CD4-positive, alpha-beta T cell (primary cell): ENCODE measurements around the gene USH1G. TPM values are rescaled to one million over a fixed set of nuclear protein-coding genes. Genes with fewer than 3 reads are reported as not detected.

Experiments
- ATAC-seq: fragments of 200-7000 bp; cut with Tn5 transposase; one replicate; pipeline ENCODE4 v1.10.0; 2022; ENCODE audit warnings: mild to moderate bottlenecking; ENCODE audit not compliant: poor library complexity
- CTCF ChIA-PET: fragments of 350-600 bp; sonication (Branson Sonifier 250); formaldehyde crosslinking; loops from one replicate; lab custom pipeline; 2021; ENCODE audit warnings: antibody characterized with exemption, inconsistent platforms; lab: Charles Lee
- POLR2A ChIA-PET: fragments of 350-600 bp; sonication (Branson Sonifier 250); formaldehyde crosslinking; loops from one replicate; lab custom pipeline; 2021; ENCODE audit warnings: antibody characterized with exemption, inconsistent platforms; lab: Charles Lee
- DNase-seq, 14 experiments: peaks; one replicate each; pipeline ENCODE4 v3.0.0-alpha.2; 2013 to 2020; ENCODE audit warnings: mixed read lengths in 2 of 14
- H3K27ac ChIP-seq, 2 donors: one replicate each; pipeline versions ENCODE4 v1.5.1 to v1.7.0; 2013; ENCODE audit warnings: low read length in 2 of 2, low read depth in 1 of 2, mild to moderate bottlenecking in 1 of 2
- H3K27me3 ChIP-seq, 2 experiments: 1 replicate in 1 of 2; 2 replicates in 1 of 2; pipeline versions ENCODE4 v1.6.1 to v1.7.0; 2013; ENCODE audit warnings: low read length in 2 of 2, control low read depth in 1 of 2, mild to moderate bottlenecking in 1 of 2, moderate library complexity in 1 of 2; ENCODE audit not compliant: insufficient read depth in 2 of 2, control insufficient read depth in 1 of 2
- H3K36me3 ChIP-seq: one replicate; pipeline ENCODE4 v1.6.1; 2013; ENCODE audit warnings: low read length, control low read depth; ENCODE audit not compliant: insufficient read depth
- H3K4me1 ChIP-seq: one replicate; pipeline ENCODE4 v1.6.1; 2013; ENCODE audit warnings: low read length, control low read depth; ENCODE audit not compliant: insufficient read depth
- H3K4me3 ChIP-seq: one replicate; pipeline ENCODE4 v1.5.1; 2013; ENCODE audit warnings: mild to moderate bottlenecking, low read length, moderate library complexity
- H3K9me3 ChIP-seq, 2 experiments: 1 replicate in 1 of 2; 2 replicates in 1 of 2; pipeline versions ENCODE4 v1.6.1 to v1.7.0; 2013; ENCODE audit warnings: low read length in 2 of 2, mild to moderate bottlenecking in 2 of 2, control low read depth in 1 of 2, moderate library complexity in 1 of 2; ENCODE audit not compliant: control insufficient read depth in 1 of 2, insufficient read depth in 1 of 2
- H3K27ac Mint-ChIP-seq: one replicate; pipeline ENCODE4 v1.8.0; 2020; ENCODE audit warnings: mixed read lengths
- H3K27me3 Mint-ChIP-seq: one replicate; pipeline ENCODE4 v1.8.0; 2021; ENCODE audit warnings: mixed read lengths
- H3K36me3 Mint-ChIP-seq: one replicate; pipeline ENCODE4 v1.8.0; 2021; ENCODE audit warnings: low read depth, mixed read lengths
- H3K4me1 Mint-ChIP-seq: one replicate; pipeline ENCODE4 v1.8.0; 2021; ENCODE audit warnings: low read depth, mixed read lengths
- H3K4me3 Mint-ChIP-seq: one replicate; pipeline ENCODE4 v1.8.0; 2020; ENCODE audit warnings: mild to moderate bottlenecking, mixed read lengths
- H3K9me3 Mint-ChIP-seq: one replicate; pipeline ENCODE4 v1.8.0; 2020; ENCODE audit warnings: mixed read lengths
- CTCF ChIP-seq: fragments of 200-600 bp; IDR thresholded peaks from one replicate; pipeline ENCODE4 v1.8.0; 2022; ENCODE audit warnings: antibody characterized with exemption, mild to moderate bottlenecking
- intact Hi-C, 2 experiments: fragments of 100-400 bp; cut with DNase I in 1 of 2; cut with micrococcal nuclease in 1 of 2; formaldehyde crosslinking; loops; one replicate each; pipeline versions ENCODE4 v1.15.1 to v1.9.0; 2023 to 2025; cut with DNase I, micrococcal nuclease
- total RNA-seq, 174 experiments: library from RNA in 2 of 174; stranded (reverse) in 2 of 174; gene quantifications; one replicate each; pipeline ENCODE4 v1.2.3 and lab custom pipeline; 2021 to 2026

Gene USH1G
- total RNA-seq, 2 experiments from 2014 or later = not detected

GRCh38 chr17:74949455-74950115, 26.5 kb upstream of the USH1G start:
- no peaks in the 10 kb centered on the region for H3K9me3 Mint-ChIP-seq
- POLR2A ChIA-PET = no interaction called here
- no peak overlapping the region for H3K4me3 ChIP-seq
- H3K27ac ChIP-seq = no peak overlapping the region
- no peak for TF ChIP-seq CTCF
- H3K36me3 Mint-ChIP-seq = no peaks in the 10 kb centered on the region
- H3K4me1 ChIP-seq = no peaks in the 10 kb centered on the region
- CTCF ChIA-PET = no interaction called here
- no peaks in the 10 kb centered on the region for H3K36me3 ChIP-seq
- H3K27me3 Mint-ChIP-seq = peaks cover 10% of the 10 kb centered on the region
- no peaks in the 10 kb centered on the region for H3K27me3 ChIP-seq
- peaks cover 0 to 3% of the 10 kb centered on the region in 2 experiments for H3K9me3 ChIP-seq
- no peaks in the 10 kb centered on the region for H3K4me1 Mint-ChIP-seq
- no peak overlapping the region for H3K4me3 Mint-ChIP-seq
- no peak overlapping the region for H3K27ac Mint-ChIP-seq
- no peak for DNase-seq
- intact Hi-C loops = loop anchor here in 1 of 2 experiments (10.0 kb wide), 1 partner anchor 155 kb away; no protein-coding TSS in a partner anchor
- no peak for ATAC-seq

GRCh38 chr17:74947041-74947754, 24.1 kb upstream of the USH1G start:
- Mint-ChIP-seq H3K27ac (no peak overlapping the region), H3K4me1 (no peaks in the 10 kb centered on the region), H3K36me3 (no peaks in the 10 kb centered on the region), H3K4me3 (no peak overlapping the region), H3K9me3 (no peaks in the 10 kb centered on the region), H3K27me3 (peaks cover 19% of the 10 kb centered on the region)
- no peaks in the 10 kb centered on the region for H3K36me3 ChIP-seq
- intact Hi-C loops = no loop called here
- POLR2A ChIA-PET = no interaction called here
- DNase-seq (no peak), ATAC-seq (no peak)
- peaks cover 0 to 2% of the 10 kb centered on the region in 2 experiments for H3K27me3 ChIP-seq
- CTCF ChIA-PET = no interaction called here
- TF ChIP-seq CTCF = no peak
- no peak overlapping the region for H3K4me3 ChIP-seq
- no peak overlapping the region for H3K27ac ChIP-seq
- H3K4me1 ChIP-seq = no peaks in the 10 kb centered on the region
- peaks cover 0 to 3% of the 10 kb centered on the region in 2 experiments for H3K9me3 ChIP-seq

GRCh38 chr17:74946641-74947040, 23.6 kb upstream of the USH1G start:
- no peaks in the 10 kb centered on the region for H3K4me1 Mint-ChIP-seq
- ChIA-PET POLR2A (no interaction called here), CTCF (no interaction called here)
- TF ChIP-seq CTCF = no peak
- H3K27me3 Mint-ChIP-seq = peaks cover 25% of the 10 kb centered on the region
- no peak overlapping the region for H3K27ac Mint-ChIP-seq
- no peaks in the 10 kb centered on the region for H3K9me3 Mint-ChIP-seq
- no peak overlapping the region for H3K27ac ChIP-seq
- no peaks in the 10 kb centered on the region for H3K4me1 ChIP-seq
- ATAC-seq = no peak
- H3K36me3 ChIP-seq = no peaks in the 10 kb centered on the region
- DNase-seq = no peak
- H3K27me3 ChIP-seq = peaks cover 0 to 2% of the 10 kb centered on the region in 2 experiments
- no peak overlapping the region for H3K4me3 Mint-ChIP-seq
- intact Hi-C loops = no loop called here
- peaks cover 0 to 3% of the 10 kb centered on the region in 2 experiments for H3K9me3 ChIP-seq
- H3K36me3 Mint-ChIP-seq = no peaks in the 10 kb centered on the region
- H3K4me3 ChIP-seq = no peak overlapping the region
